ENCODE measurements around the gene MAPKBP1.
"Not testable (repeated sequence)": the region's sequence is repeated elsewhere in the genome, so short reads cannot be mapped to it uniquely, and the experiment has no call there.

GRCh38 chr15:41728061-41728460 is 46.2 kb upstream of the MAPKBP1 start:
- not testable (repeated sequence) for TF ChIP-seq CTCF (IDR thresholded peaks at IDR 0.05 in 2 of 3, conservative IDR thresholded peaks at IDR 0.05 in 1 of 3; ENCODE audit: insufficient read depth in 2 of 3, low read depth in 1 of 3, low read length in 3 of 3); FOXK1 (CRISPR knock-in tag; IDR thresholded peaks at IDR 0.05; ENCODE audit: borderline replicate concordance); POLR2A (conservative IDR thresholded peaks at IDR 0.05); E2F6 (IDR thresholded peaks at IDR 0.05; ENCODE audit: borderline replicate concordance in 1 of 2, extremely low read depth in 1 of 2, insufficient read depth in 1 of 2, insufficient read length in 1 of 2, low read depth in 1 of 2, low read length in 1 of 2, poor library complexity in 1 of 2, severe bottlenecking in 1 of 2); USF2 (CRISPR knock-in tag; IDR thresholded peaks at IDR 0.05); CHD1 (IDR thresholded peaks at IDR 0.05; ENCODE audit: low read length); TAF1 (IDR thresholded peaks at IDR 0.05; ENCODE audit: control insufficient read depth, extremely low read depth, insufficient read depth, low read length, severe bottlenecking); HMG20B (CRISPR knock-in tag; IDR thresholded peaks at IDR 0.05)

All from K562 (cell line).